Activated CD8-positive, alpha-beta T cell treated with anti-CD3 and anti-CD28 coated beads for 36 hours (primary cell): ENCODE measurements around the gene DEPDC4. TPM values are rescaled to one million over a fixed set of nuclear protein-coding genes. Genes with fewer than 3 reads are reported as not detected.

Experiments used
- ATAC-seq: fragments of 200-7000 bp; cut with Tn5 transposase; one replicate; pipeline ENCODE4 v1.10.0; 2021; ENCODE audit warnings: mild to moderate bottlenecking, moderate library complexity
- CTCF ChIA-PET: fragments of 350-600 bp; sonication (Branson Sonifier 250); formaldehyde crosslinking; loops from one replicate; lab custom pipeline; 2021; ENCODE audit warnings: antibody characterized with exemption; lab: Charles Lee
- POLR2A ChIA-PET: fragments of 350-600 bp; sonication (Branson Sonifier 250); formaldehyde crosslinking; loops from one replicate; lab custom pipeline; 2021; ENCODE audit warnings: antibody characterized with exemption; lab: Charles Lee
- DNase-seq: peaks from one replicate; pipeline ENCODE4 v3.0.0-alpha.2; 2020
- H3K27ac Mint-ChIP-seq: one replicate; pipeline ENCODE4 v1.8.0; 2021; ENCODE audit warnings: mild to moderate bottlenecking, mixed read lengths
- H3K27me3 Mint-ChIP-seq: one replicate; pipeline ENCODE4 v1.8.0; 2021; ENCODE audit warnings: mixed read lengths
- H3K36me3 Mint-ChIP-seq: one replicate; pipeline ENCODE4 v1.8.0; 2021; ENCODE audit warnings: low read depth, mixed read lengths
- H3K4me1 Mint-ChIP-seq: one replicate; pipeline ENCODE4 v1.8.0; 2021; ENCODE audit warnings: low read depth, mixed read lengths
- H3K4me3 Mint-ChIP-seq: one replicate; pipeline ENCODE4 v1.8.0; 2021; ENCODE audit warnings: mild to moderate bottlenecking, moderate library complexity, mixed read lengths
- H3K9me3 Mint-ChIP-seq: one replicate; pipeline ENCODE4 v1.8.0; 2021; ENCODE audit warnings: mixed read lengths
- intact Hi-C: fragments of 100-400 bp; cut with micrococcal nuclease; formaldehyde crosslinking; loops from one replicate; pipeline ENCODE4 v1.10.0; 2022
- total RNA-seq, 2 experiments: library from RNA; stranded (reverse); gene quantifications; one replicate each; pipeline ENCODE4 v1.2.3, GENCODE V29; 2021
- TF ChIP-seq, protein P1 (sequence below): fragments of 200-600 bp; IDR thresholded peaks from one replicate; pipeline ENCODE4 v1.8.0; 2022; ENCODE audit warnings: antibody characterized with exemption, mild to moderate bottlenecking

The DEPDC4 gene
- total RNA-seq, 2 experiments from 2014 or later = 1.6 to 3.7 TPM

DNA sequence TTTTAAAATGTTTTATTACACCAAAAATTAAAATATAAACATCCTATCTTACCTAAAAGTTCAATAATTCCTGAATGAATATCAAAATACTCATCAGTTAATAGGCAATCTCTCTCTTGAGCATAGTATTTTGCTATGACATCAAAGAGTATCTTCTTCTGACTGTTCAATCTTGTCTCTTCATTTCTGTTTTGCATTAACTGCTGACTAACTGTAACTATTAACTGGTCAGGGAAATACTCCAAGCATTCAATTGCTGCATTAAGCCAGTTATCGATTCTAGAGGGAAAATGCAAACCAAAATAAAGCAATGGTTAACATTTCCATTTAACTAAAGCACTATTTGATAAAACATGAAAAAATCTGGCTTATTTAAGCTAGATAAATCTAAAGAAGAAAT is 13.4 kb downstream of the DEPDC4 start:
- ATAC-seq = no peak

DNA sequence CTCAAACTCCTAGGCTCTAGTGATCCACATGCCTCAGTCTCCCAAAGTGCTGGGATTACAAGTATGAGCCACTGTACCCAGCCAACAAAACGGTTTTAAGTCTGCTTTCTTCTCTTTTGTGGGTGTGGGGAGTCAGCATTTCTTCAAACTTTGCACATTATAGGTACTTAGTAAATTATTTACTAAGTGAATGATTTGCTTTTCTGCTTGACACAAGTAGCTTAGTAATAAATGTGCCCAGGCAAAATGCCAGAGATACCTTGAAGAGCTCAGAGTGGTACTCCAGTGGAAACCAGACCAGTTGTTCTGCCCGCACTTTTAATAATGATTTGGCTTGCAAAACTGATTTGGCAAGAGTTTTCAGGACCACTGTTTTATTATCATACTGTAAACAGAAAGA is 15.0 kb downstream of the DEPDC4 start:
- TF ChIP-seq, protein P1, sequence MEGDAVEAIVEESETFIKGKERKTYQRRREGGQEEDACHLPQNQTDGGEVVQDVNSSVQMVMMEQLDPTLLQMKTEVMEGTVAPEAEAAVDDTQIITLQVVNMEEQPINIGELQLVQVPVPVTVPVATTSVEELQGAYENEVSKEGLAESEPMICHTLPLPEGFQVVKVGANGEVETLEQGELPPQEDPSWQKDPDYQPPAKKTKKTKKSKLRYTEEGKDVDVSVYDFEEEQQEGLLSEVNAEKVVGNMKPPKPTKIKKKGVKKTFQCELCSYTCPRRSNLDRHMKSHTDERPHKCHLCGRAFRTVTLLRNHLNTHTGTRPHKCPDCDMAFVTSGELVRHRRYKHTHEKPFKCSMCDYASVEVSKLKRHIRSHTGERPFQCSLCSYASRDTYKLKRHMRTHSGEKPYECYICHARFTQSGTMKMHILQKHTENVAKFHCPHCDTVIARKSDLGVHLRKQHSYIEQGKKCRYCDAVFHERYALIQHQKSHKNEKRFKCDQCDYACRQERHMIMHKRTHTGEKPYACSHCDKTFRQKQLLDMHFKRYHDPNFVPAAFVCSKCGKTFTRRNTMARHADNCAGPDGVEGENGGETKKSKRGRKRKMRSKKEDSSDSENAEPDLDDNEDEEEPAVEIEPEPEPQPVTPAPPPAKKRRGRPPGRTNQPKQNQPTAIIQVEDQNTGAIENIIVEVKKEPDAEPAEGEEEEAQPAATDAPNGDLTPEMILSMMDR = no peak
- Mint-ChIP-seq H3K27ac (no peak overlapping the region), H3K9me3 (no peaks in the 10 kb centered on the region), H3K36me3 (peaks cover 2% of the 10 kb centered on the region), H3K27me3 (no peaks in the 10 kb centered on the region), H3K4me1 (no peaks in the 10 kb centered on the region), H3K4me3 (no peak overlapping the region)
- ATAC-seq = no peak
- intact Hi-C loops = no loop called here
- DNase-seq = no peak
- ChIA-PET CTCF (no interaction called here), POLR2A (no interaction called here)

More for the DNA sequence above, 13.4 kb downstream of the DEPDC4 start:
- H3K36me3 Mint-ChIP-seq = peaks cover 2% of the 10 kb centered on the region
- CTCF ChIA-PET = no interaction called here
- no peaks in the 10 kb centered on the region for H3K9me3 Mint-ChIP-seq
- POLR2A ChIA-PET = no interaction called here
- no peak for DNase-seq
- no peak overlapping the region for H3K4me3 Mint-ChIP-seq
- intact Hi-C loops = no loop called here
- no peak overlapping the region for H3K27ac Mint-ChIP-seq
- H3K4me1 Mint-ChIP-seq = no peaks in the 10 kb centered on the region
- TF ChIP-seq, protein P1 = no peak
- H3K27me3 Mint-ChIP-seq = no peaks in the 10 kb centered on the region

DNA sequence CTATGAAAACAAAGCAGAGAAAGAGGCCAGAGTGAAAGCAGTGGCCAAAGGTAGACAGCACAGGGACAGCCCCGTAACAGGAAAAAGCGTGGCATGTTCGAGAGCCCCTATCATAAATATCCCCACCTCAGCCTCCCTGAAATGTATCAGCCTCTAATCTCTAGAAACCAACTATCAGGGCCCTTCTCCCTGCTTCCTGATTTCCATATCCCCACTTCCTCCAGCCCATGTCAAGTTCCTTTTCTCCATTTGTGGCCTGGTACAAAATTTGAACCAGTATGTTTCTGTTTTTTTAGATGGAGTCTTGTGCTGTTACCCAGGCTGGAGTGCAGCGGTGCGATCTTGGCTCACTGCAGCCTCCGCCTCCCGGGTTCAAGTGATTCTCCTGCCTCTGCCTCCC is 16.9 kb downstream of the DEPDC4 start:
- Mint-ChIP-seq H3K4me1 (no peaks in the 10 kb centered on the region), H3K36me3 (peaks cover 2% of the 10 kb centered on the region), H3K27me3 (no peaks in the 10 kb centered on the region), H3K4me3 (no peak overlapping the region), H3K27ac (no peak overlapping the region), H3K9me3 (no peaks in the 10 kb centered on the region)
- POLR2A ChIA-PET = no interaction called here
- no peak for DNase-seq
- intact Hi-C loops = no loop called here
- CTCF ChIA-PET = no interaction called here
- no peak for ATAC-seq
- TF ChIP-seq, protein P1 = no peak

DNA sequence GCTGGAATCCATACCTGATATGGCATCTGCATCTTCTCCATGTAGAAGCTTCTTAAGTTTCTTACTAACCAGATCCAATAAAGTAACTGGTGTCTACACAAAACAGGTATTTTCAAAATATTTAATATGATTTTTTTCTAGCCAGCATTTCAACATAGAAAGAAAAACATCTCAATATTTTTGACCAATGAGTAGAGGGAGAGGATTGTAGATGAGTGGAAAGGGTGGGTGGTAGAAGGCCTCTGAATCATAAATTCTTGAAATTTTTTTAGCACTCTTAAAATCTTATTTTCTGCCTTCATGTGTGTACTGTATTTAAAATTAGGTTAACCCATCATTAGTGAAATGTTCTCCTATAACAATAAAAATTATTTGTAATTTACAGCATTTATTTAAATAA is 18.0 kb downstream of the DEPDC4 start:
- H3K4me3 Mint-ChIP-seq = no peak overlapping the region
- ChIA-PET POLR2A (interaction anchor here (0.8 kb wide), 1 partner anchor 15 kb away, joined by 3 read pairs; no protein-coding TSS in a partner anchor), CTCF (no interaction called here)
- no peak for DNase-seq
- no peak overlapping the region for H3K27ac Mint-ChIP-seq
- H3K9me3 Mint-ChIP-seq = no peaks in the 10 kb centered on the region
- no peak for ATAC-seq
- peaks cover 2% of the 10 kb centered on the region for H3K36me3 Mint-ChIP-seq
- no peaks in the 10 kb centered on the region for H3K27me3 Mint-ChIP-seq
- no peaks in the 10 kb centered on the region for H3K4me1 Mint-ChIP-seq
- intact Hi-C loops = no loop called here
- TF ChIP-seq, protein P1 = no peak

DNA sequence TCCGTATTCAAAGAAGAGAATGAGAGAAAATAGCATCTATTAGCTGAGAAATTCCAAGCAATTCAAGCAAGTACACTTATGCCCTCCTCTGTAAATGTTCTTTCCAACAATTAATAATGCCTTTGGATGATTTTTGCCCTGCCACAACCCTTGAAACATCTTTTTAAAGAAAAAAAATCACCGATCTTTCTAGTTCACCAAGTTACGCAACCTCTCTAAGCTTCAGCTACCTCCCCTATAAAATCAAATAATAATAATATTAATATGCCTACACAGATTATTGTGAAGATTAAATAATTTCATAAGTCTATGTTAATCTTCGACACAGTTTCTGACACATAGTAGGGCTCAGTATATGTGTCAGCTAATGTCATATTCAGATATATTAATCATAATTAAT is 19.1 kb downstream of the DEPDC4 start:
- ATAC-seq = no peak

More for the DNA sequence above, 19.1 kb downstream of the DEPDC4 start:
- Mint-ChIP-seq H3K4me1 (no peaks in the 10 kb centered on the region), H3K27ac (no peak overlapping the region), H3K9me3 (no peaks in the 10 kb centered on the region), H3K4me3 (no peak overlapping the region), H3K36me3 (peaks cover 2% of the 10 kb centered on the region), H3K27me3 (no peaks in the 10 kb centered on the region)
- no peak for DNase-seq
- intact Hi-C loops = no loop called here
- TF ChIP-seq, protein P1 = no peak
- ChIA-PET POLR2A (no interaction called here), CTCF (no interaction called here)
